AG04450 (cell line): ENCODE measurements around the gene ZKSCAN4. TPM values are rescaled to one million over a fixed set of nuclear protein-coding genes. Genes with fewer than 3 reads are reported as not detected.
A peak's percentile ranks its signal among the peaks of the same experiment; 100 is the strongest.

Experiments
- CTCF ChIA-PET: fragments of 300-600, 350-600 bp; formaldehyde crosslinking; extraction: SDS; loops from one replicate; lab custom pipeline; 2022; ENCODE audit warnings: antibody characterized with exemption, inconsistent platforms; lab: Charles Lee
- POLR2A ChIA-PET: fragments of 350-600 bp; formaldehyde crosslinking; extraction: SDS; loops from one replicate; lab custom pipeline; 2021; ENCODE audit warnings: antibody characterized with exemption, inconsistent platforms; lab: Yijun Ruan, JAX
- DNase-seq: peaks from one replicate; pipeline ENCODE4 v3.0.0-alpha.2; 2011; ENCODE audit warnings: low read depth, low spot score
- H3K27ac ChIP-seq: one replicate; pipeline ENCODE4 v1.5.1; 2012; ENCODE audit warnings: low read depth, low read length, control low read depth
- H3K27me3 ChIP-seq: one replicate; pipeline ENCODE4 v1.6.0; 2012; ENCODE audit warnings: low read length; ENCODE audit not compliant: control insufficient read depth, insufficient read depth
- H3K4me3 ChIP-seq: 2 replicates; pipeline ENCODE4 v1.5.1; 2011; ENCODE audit warnings: mild to moderate bottlenecking, low read depth, low read length, control low read depth
- H3K9me3 ChIP-seq: 2 replicates; pipeline ENCODE4 v1.5.1; 2012; ENCODE audit warnings: low read length; ENCODE audit not compliant: control insufficient read depth, insufficient read depth
- CTCF ChIP-seq: IDR thresholded peaks from 2 replicates; pipeline ENCODE4 v1.5.1; 2011; ENCODE audit warnings: low read depth, low read length, control low read depth, inconsistent platforms
- polyA plus RNA-seq: library from polyadenylated mRNA; depleted of rRNA; stranded (reverse); fragments of >200 nt; gene quantifications from 2 replicates; pipeline ENCODE4 v1.2.3, GENCODE V29; 2011

Gene ZKSCAN4
- polyA plus RNA-seq, 1 experiment, result 4.7 TPM

GRCh38 chr6:28208111-28208659, 43.9 kb downstream of the ZKSCAN4 start:
- POLR2A ChIA-PET, result interaction anchor here (0.7 kb wide), 1 partner anchor 17 kb away, joined by 5 read pairs; no protein-coding TSS in a partner anchor

GRCh38 chr6:28207510-28208110, 44.5 kb downstream of the ZKSCAN4 start:
- CTCF ChIA-PET, result interaction anchor here (1.6 kb wide), 1 partner anchor 81 kb away, joined by 3 read pairs; no protein-coding TSS in a partner anchor
- DNase-seq, result no peak
- POLR2A ChIA-PET, result interaction anchor here (0.7 kb wide), 1 partner anchor 16 kb away, joined by 5 read pairs; no protein-coding TSS in a partner anchor

More at GRCh38 chr6:28208111-28208659, 43.9 kb downstream of the ZKSCAN4 start:
- Histone ChIP-seq H3K4me3 (peak overlapping the region; percentile 55), H3K27ac (no peak overlapping the region), H3K27me3 (peaks cover 37% of the 10 kb centered on the region), H3K9me3 (no peaks in the 10 kb centered on the region)
- DNase-seq, result no peak
- TF ChIP-seq CTCF, result no peak
- CTCF ChIA-PET, result interaction anchor here (1.6 kb wide), 1 partner anchor 82 kb away, joined by 3 read pairs; no protein-coding TSS in a partner anchor

GRCh38 chr6:28206928-28207509, 45.0 kb downstream of the ZKSCAN4 start:
- POLR2A ChIA-PET, result no interaction called here
- peaks cover 41% of the 10 kb centered on the region for H3K27me3 ChIP-seq
- DNase-seq, result no peak
- no peak for TF ChIP-seq CTCF
- H3K4me3 ChIP-seq, result peak overlapping the region; percentile 55
- H3K9me3 ChIP-seq, result no peaks in the 10 kb centered on the region
- CTCF ChIA-PET, result interaction anchor here (1.6 kb wide), 1 partner anchor 81 kb away, joined by 3 read pairs; no protein-coding TSS in a partner anchor
- no peak overlapping the region for H3K27ac ChIP-seq

More at GRCh38 chr6:28207510-28208110, 44.5 kb downstream of the ZKSCAN4 start:
- Histone ChIP-seq H3K27ac (no peak overlapping the region), H3K4me3 (peak overlapping the region; percentile 55), H3K27me3 (peaks cover 40% of the 10 kb centered on the region), H3K9me3 (no peaks in the 10 kb centered on the region)
- TF ChIP-seq CTCF, result no peak

GRCh38 chr6:28206527-28206926, 45.5 kb downstream of the ZKSCAN4 start:
- POLR2A ChIA-PET, result no interaction called here
- Histone ChIP-seq H3K9me3 (no peaks in the 10 kb centered on the region), H3K27me3 (peaks cover 43% of the 10 kb centered on the region), H3K27ac (no peak overlapping the region), H3K4me3 (no peak overlapping the region)
- CTCF ChIA-PET, result no interaction called here
- TF ChIP-seq CTCF, result no peak
- DNase-seq, result no peak

GRCh38 chr6:28205879-28206278, 46.2 kb downstream of the ZKSCAN4 start:
- no peak for DNase-seq
- POLR2A ChIA-PET, result no interaction called here
- no peak overlapping the region for H3K4me3 ChIP-seq
- H3K9me3 ChIP-seq, result no peaks in the 10 kb centered on the region
- no peak overlapping the region for H3K27ac ChIP-seq
- CTCF ChIA-PET, result no interaction called here
- no peak for TF ChIP-seq CTCF
- H3K27me3 ChIP-seq, result peaks cover 40% of the 10 kb centered on the region
